Neural progenitor cell (in vitro differentiated cells): ENCODE results near the gene POLR2E. TPM values are rescaled to one million over a fixed set of nuclear protein-coding genes. Genes with fewer than 3 reads are reported as not detected.

Experiments
- DNase-seq: peaks from one replicate; pipeline ENCODE4 v3.0.0-alpha.2; 2016; ENCODE audit warnings: low spot score
- H2AFZ ChIP-seq: fragments of 200-600 bp; sonication (generic); replicated peaks from 2 replicates; pipeline ENCODE4 v1.6.1; 2016; ENCODE audit warnings: antibody characterized with exemption
- H3F3A ChIP-seq: fragments of 200-600 bp; sonication (generic); 2 replicates; pipeline ENCODE4 v1.6.1; 2016; ENCODE audit warnings: antibody characterized with exemption, low read depth
- H3K27ac ChIP-seq: fragments of 200-600 bp; sonication (generic); 2 replicates; pipeline ENCODE4 v1.5.1; 2016; ENCODE audit warnings: mild to moderate bottlenecking
- H3K27me3 ChIP-seq: fragments of 200-600 bp; sonication (generic); 2 replicates; pipeline ENCODE4 v1.6.1; 2016; ENCODE audit warnings: mild to moderate bottlenecking, moderate library complexity
- H3K36me3 ChIP-seq: fragments of 200-600 bp; sonication (generic); 2 replicates; pipeline ENCODE4 v1.5.1; 2016
- H3K4me1 ChIP-seq: fragments of 200-600 bp; sonication (generic); 2 replicates; pipeline ENCODE4 v1.6.1; 2016; ENCODE audit warnings: mixed run types
- H3K4me2 ChIP-seq: fragments of 200-600 bp; sonication (generic); 2 replicates; pipeline ENCODE4 v1.6.1; 2016
- H3K4me3 ChIP-seq: fragments of 200-600 bp; sonication (generic); 2 replicates; pipeline ENCODE4 v1.5.1; 2016
- H3K79me2 ChIP-seq: fragments of 200-600 bp; sonication (generic); 2 replicates; pipeline ENCODE4 v1.6.1; 2016; ENCODE audit warnings: low read depth
- H3K9ac ChIP-seq: fragments of 200-600 bp; sonication (generic); 2 replicates; pipeline ENCODE4 v1.6.1; 2016
- H3K9me3 ChIP-seq: fragments of 200-600 bp; sonication (generic); 2 replicates; pipeline ENCODE4 v1.5.1; 2016; ENCODE audit warnings: low read depth
- H4K20me1 ChIP-seq: fragments of 200-600 bp; sonication (generic); 2 replicates; pipeline ENCODE4 v1.6.1; 2016; ENCODE audit warnings: low read depth
- H3K27ac Mint-ChIP-seq: 3 replicates; pipeline ENCODE4 v1.8.0; 2021; ENCODE audit warnings: mixed read lengths
- H3K27me3 Mint-ChIP-seq: 2 replicates; pipeline ENCODE4 v1.8.0; 2022; ENCODE audit warnings: low read depth, mild to moderate bottlenecking, inconsistent platforms, moderate library complexity, mixed read lengths; ENCODE audit not compliant: insufficient read depth
- H3K36me3 Mint-ChIP-seq: 3 replicates; pipeline ENCODE4 v1.8.0; 2021; ENCODE audit warnings: mixed read lengths
- H3K4me1 Mint-ChIP-seq: 3 replicates; pipeline ENCODE4 v1.8.0; 2021; ENCODE audit warnings: mixed read lengths
- H3K4me3 Mint-ChIP-seq: 3 replicates; pipeline ENCODE4 v1.8.0; 2021; ENCODE audit warnings: mild to moderate bottlenecking, moderate library complexity, mixed read lengths
- H3K9me3 Mint-ChIP-seq: 3 replicates; pipeline ENCODE4 v1.8.0; 2020; ENCODE audit warnings: mixed read lengths
- CTCF ChIP-seq: fragments of 200-600 bp; sonication (generic); IDR thresholded peaks from 2 replicates; pipeline ENCODE4 v1.5.1; 2017; ENCODE audit warnings: antibody characterized with exemption, mild to moderate bottlenecking
- EZH2 ChIP-seq: fragments of 200-600 bp; sonication (generic); IDR thresholded peaks from 2 replicates; pipeline ENCODE4 v1.6.1; 2017; ENCODE audit warnings: antibody characterized with exemption, mild to moderate bottlenecking, moderate library complexity
- EZH2phosphoT487 ChIP-seq: fragments of 200-600 bp; sonication (generic); IDR thresholded peaks from 2 replicates; pipeline ENCODE4 v1.6.1; 2017; ENCODE audit warnings: antibody characterized with exemption
- total RNA-seq: library from RNA; depleted of rRNA; stranded (reverse); fragments of >200 nt; gene quantifications from 2 replicates; pipeline ENCODE4 v1.2.3, GENCODE V29; 2015; ENCODE audit warnings: low replicate concordance

The POLR2E gene
- total RNA-seq, 1 donor from 2014 or later, result 98.8 TPM

- Histone ChIP-seq H3K27me3 (no peaks in the 10 kb centered on the region), H3K79me2 (peaks cover 16% of the 10 kb centered on the region), H3K9ac (no peak overlapping the region), H3K4me1 (peaks cover 8% of the 10 kb centered on the region), H3F3A (peaks cover 34% of the 10 kb centered on the region), H3K9me3 (no peaks in the 10 kb centered on the region), H3K27ac (no peak overlapping the region), H4K20me1 (peaks cover 30% of the 10 kb centered on the region), H2AFZ (no peak overlapping the region), H3K4me2 (no peak overlapping the region), H3K36me3 (no peaks in the 10 kb centered on the region), H3K4me3 (no peak overlapping the region)
- no peak for TF ChIP-seq EZH2
- no peak for TF ChIP-seq CTCF
- no peak for TF ChIP-seq EZH2phosphoT487
- Mint-ChIP-seq H3K36me3 (no peaks in the 10 kb centered on the region), H3K27ac (no peak overlapping the region), H3K4me1 (peaks cover 16% of the 10 kb centered on the region), H3K9me3 (no peaks in the 10 kb centered on the region), H3K27me3 (peaks cover 4% of the 10 kb centered on the region), H3K4me3 (peak overlapping the region; percentile 70)
- DNase-seq, result no peak
Measured at GRCh38 chr19:1106841-1107660, 11.9 kb upstream of the POLR2E start.

- no peak for DNase-seq
- no peaks in the 10 kb centered on the region for H3K9me3 ChIP-seq
- H3K4me1 Mint-ChIP-seq, result peaks cover 23% of the 10 kb centered on the region
- H3K27me3 ChIP-seq, result no peaks in the 10 kb centered on the region
- no peaks in the 10 kb centered on the region for H3K36me3 Mint-ChIP-seq
- H3K4me1 ChIP-seq, result peaks cover 8% of the 10 kb centered on the region
- no peak overlapping the region for H3K4me3 ChIP-seq
- peaks cover 42% of the 10 kb centered on the region for H3F3A ChIP-seq
- H2AFZ ChIP-seq, result no peak overlapping the region
- TF ChIP-seq CTCF (no peak), EZH2phosphoT487 (no peak)
- no peak overlapping the region for H3K27ac Mint-ChIP-seq
- H3K79me2 ChIP-seq, result peaks cover 16% of the 10 kb centered on the region
- peaks cover 4% of the 10 kb centered on the region for H3K27me3 Mint-ChIP-seq
- H4K20me1 ChIP-seq, result peaks cover 30% of the 10 kb centered on the region
- H3K9ac ChIP-seq, result no peak overlapping the region
- no peak overlapping the region for H3K27ac ChIP-seq
- no peak overlapping the region for H3K4me2 ChIP-seq
- H3K9me3 Mint-ChIP-seq, result no peaks in the 10 kb centered on the region
- H3K36me3 ChIP-seq, result no peaks in the 10 kb centered on the region
- H3K4me3 Mint-ChIP-seq, result peak overlapping the region; percentile 79
Measured at GRCh38 chr19:1105873-1106840, 11.0 kb upstream of the POLR2E start.

GRCh38 chr19:1105008-1105872 is 10.1 kb upstream of the POLR2E start:
- Histone ChIP-seq H3K4me2 (peak overlapping the region; percentile 85), H3K9me3 (no peaks in the 10 kb centered on the region), H3F3A (peaks cover 43% of the 10 kb centered on the region), H3K27me3 (no peaks in the 10 kb centered on the region), H2AFZ (no peak overlapping the region), H3K4me3 (peak overlapping the region; percentile 94), H3K27ac (peak overlapping the region; percentile 90), H3K36me3 (no peaks in the 10 kb centered on the region), H3K9ac (peak overlapping the region; percentile 60), H3K79me2 (peaks cover 16% of the 10 kb centered on the region), H3K4me1 (peaks cover 8% of the 10 kb centered on the region), H4K20me1 (peaks cover 30% of the 10 kb centered on the region)
- Mint-ChIP-seq H3K36me3 (no peaks in the 10 kb centered on the region), H3K27ac (no peak overlapping the region), H3K4me1 (peaks cover 23% of the 10 kb centered on the region), H3K9me3 (no peaks in the 10 kb centered on the region), H3K27me3 (peaks cover 4% of the 10 kb centered on the region), H3K4me3 (peak overlapping the region; percentile 82)
- DNase-seq, result peak; percentile 77
- TF ChIP-seq CTCF (no peak), EZH2 (no peak), EZH2phosphoT487 (no peak)
